Ovary (tissue), 9 donors: Measurements from ENCODE around the gene FAM13A. TPM values are rescaled to one million over a fixed set of nuclear protein-coding genes. Genes with fewer than 3 reads are reported as not detected.

Experiments used
- DNase-seq, 5 donors: peaks; one replicate each; pipeline ENCODE4 v3.0.0-alpha.2; 2019 to 2020
- H3K27ac ChIP-seq, 2 donors: fragments of 200-600 bp; one replicate each; pipeline versions ENCODE4 v1.5.1 to v1.8.0; 2019 to 2022
- H3K27me3 ChIP-seq: fragments of 200-600 bp; one replicate; pipeline ENCODE4 v1.8.0; 2022
- H3K36me3 ChIP-seq: fragments of 200-600 bp; sonication (generic); one replicate; pipeline ENCODE4 v1.5.1; 2019
- H3K4me1 ChIP-seq: one replicate; pipeline ENCODE4 v1.8.1; 2013; ENCODE audit warnings: mild to moderate bottlenecking, moderate library complexity; ENCODE audit not compliant: insufficient read depth
- H3K4me3 ChIP-seq: fragments of 200-600 bp; sonication (generic); one replicate; pipeline ENCODE4 v1.5.1; 2017
- H3K9me3 ChIP-seq, 2 donors: fragments of 200-600 bp in 1 of 2; sonication (generic) in 1 of 2; one replicate each; pipeline versions ENCODE4 v1.5.1 to v1.8.1; 2013 to 2019; ENCODE audit warnings: mild to moderate bottlenecking in 1 of 2, moderate library complexity in 1 of 2
- EP300 ChIP-seq: sonication (generic); formaldehyde crosslinking; IDR thresholded peaks from one replicate; pipeline ENCODE4 v1.6.1; 2017; ENCODE audit warnings: antibody characterized with exemption
- POLR2A ChIP-seq: fragments of 450-650 bp; IDR thresholded peaks from one replicate; pipeline ENCODE4 v1.6.1; 2017; ENCODE audit warnings: antibody characterized with exemption, mild to moderate bottlenecking, moderate library complexity
- WGBS, 3 donors: extraction: QIAGEN DNeasy Blood & Tissue Kit in 1 of 3; methylation state at CpG; one replicate each; pipeline versions ENCODE4 v1.1.5 to v1.1.7; 2013 to 2017; 5-methylcytosine and 5-hydroxymethylcytosine counted together
- intact Hi-C, 4 donors: fragments of 100-400 bp; cut with DNase I; formaldehyde crosslinking; loops; one replicate each; pipeline versions ENCODE4 v1.11.0 to v1.15.1; 2022 to 2023
- polyA plus RNA-seq, 2 donors: library from polyadenylated mRNA; stranded (reverse); fragments of 200-250 nt in 1 of 2; fragments of 350-450 nt in 1 of 2; fragmentation: Illumina TruSeq in 1 of 2; extraction: RNeasy Lipid Tissue Mini Kit (QIAGEN cat#74804) in 1 of 2; gene quantifications; one replicate each; pipeline ENCODE4 v1.2.3, GENCODE V29; 2013 to 2014
- total RNA-seq, 7 donors: library from RNA; depleted of rRNA in 2 of 7; stranded (reverse); fragments of >200 nt in 2 of 7; fragmentation: NEBNext Ultra II Directional in 3 of 7; extraction: Animal tissue kit (Norgen Biotek cat#: 25700) in 3 of 7; gene quantifications; one replicate each; pipeline versions ENCODE4 v1.1.0 to v1.2.4, GENCODE V29; 2016 to 2023
- TF ChIP-seq, protein P1 (sequence below), 3 donors: fragments of 450-650 bp in 2 of 3; fragments of 200-600 bp in 1 of 3; IDR thresholded peaks; one replicate each; pipeline versions ENCODE4 v1.5.1 to v1.8.0; 2016 to 2022; ENCODE audit warnings: antibody characterized with exemption in 3 of 3, mild to moderate bottlenecking in 1 of 3
- donor health status: DM: no; HTN: no; CAD: no; lungs with moderate emphysema.
- donor health status: DM: no; HTN: no; CAD: no.
- donor health status: Bipolar disorder and iron deficiency.
- donor health status: DM: yes; HTN: yes; CAD: no.
- donor health status: DM: no; HTN: no; CAD: no.
- donor health status: DM: yes; HTN: yes; CAD: no.

Gene FAM13A
- total and polyA plus RNA-seq, 9 donors = 16.7 to 51.8 (median 38.0) TPM

DNA sequence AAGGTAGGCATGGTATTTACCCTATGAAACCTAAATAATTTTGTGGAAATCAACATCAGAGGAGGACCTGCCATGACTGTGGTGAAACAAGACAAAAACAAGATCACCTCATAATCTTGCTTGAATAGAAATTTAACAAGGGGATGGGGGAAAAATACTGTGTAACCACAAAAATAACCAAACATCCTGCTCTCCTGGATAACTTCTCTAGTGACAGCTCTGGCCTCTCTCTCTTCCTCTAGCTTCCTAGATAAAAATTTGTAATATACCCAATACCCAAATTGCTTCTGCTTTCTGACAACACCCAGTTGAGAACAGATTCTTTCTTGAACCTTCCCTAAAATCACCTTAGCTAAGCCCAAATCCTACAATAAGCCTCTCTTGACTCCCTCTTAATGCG, 42.5 kb upstream of the FAM13A start:
- Histone ChIP-seq H3K36me3 (no peaks in the 10 kb centered on the region), H3K9me3 (no peaks in the 10 kb centered on the region), H3K4me3 (no peak overlapping the region), H3K4me1 (no peaks in the 10 kb centered on the region), H3K27me3 (no peaks in the 10 kb centered on the region), H3K27ac (no peak overlapping the region)
- intact Hi-C loops = no loop called here
- DNase-seq = no peak
- 96 to 98% (median 97%) methylated on average over 1 of the region's 1 CpG for WGBS, 3 donors
- TF ChIP-seq EP300 (no peak), POLR2A (no peak)
- TF ChIP-seq, protein P1, sequence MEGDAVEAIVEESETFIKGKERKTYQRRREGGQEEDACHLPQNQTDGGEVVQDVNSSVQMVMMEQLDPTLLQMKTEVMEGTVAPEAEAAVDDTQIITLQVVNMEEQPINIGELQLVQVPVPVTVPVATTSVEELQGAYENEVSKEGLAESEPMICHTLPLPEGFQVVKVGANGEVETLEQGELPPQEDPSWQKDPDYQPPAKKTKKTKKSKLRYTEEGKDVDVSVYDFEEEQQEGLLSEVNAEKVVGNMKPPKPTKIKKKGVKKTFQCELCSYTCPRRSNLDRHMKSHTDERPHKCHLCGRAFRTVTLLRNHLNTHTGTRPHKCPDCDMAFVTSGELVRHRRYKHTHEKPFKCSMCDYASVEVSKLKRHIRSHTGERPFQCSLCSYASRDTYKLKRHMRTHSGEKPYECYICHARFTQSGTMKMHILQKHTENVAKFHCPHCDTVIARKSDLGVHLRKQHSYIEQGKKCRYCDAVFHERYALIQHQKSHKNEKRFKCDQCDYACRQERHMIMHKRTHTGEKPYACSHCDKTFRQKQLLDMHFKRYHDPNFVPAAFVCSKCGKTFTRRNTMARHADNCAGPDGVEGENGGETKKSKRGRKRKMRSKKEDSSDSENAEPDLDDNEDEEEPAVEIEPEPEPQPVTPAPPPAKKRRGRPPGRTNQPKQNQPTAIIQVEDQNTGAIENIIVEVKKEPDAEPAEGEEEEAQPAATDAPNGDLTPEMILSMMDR (IDR thresholded peaks at IDR 0.05) = no peak

- WGBS, 3 donors = 78 to 89% (median 82%) methylated on average over 2 of the region's 2 CpGs
- H3K27me3 ChIP-seq = no peaks in the 10 kb centered on the region
- H3K4me3 ChIP-seq = no peak overlapping the region
- H3K36me3 ChIP-seq = no peaks in the 10 kb centered on the region
- intact Hi-C loops = no loop called here
- H3K27ac ChIP-seq = no peak overlapping the region
- no peak for TF ChIP-seq EP300
- TF ChIP-seq POLR2A = no peak
- TF ChIP-seq, protein P1 (IDR thresholded peaks at IDR 0.05) = no peak
- no peaks in the 10 kb centered on the region for H3K4me1 ChIP-seq
- H3K9me3 ChIP-seq = no peaks in the 10 kb centered on the region
- no peak for DNase-seq
Observed at GRCh38 chr4:89099034-89099433, 42.0 kb upstream of the FAM13A start.

DNA sequence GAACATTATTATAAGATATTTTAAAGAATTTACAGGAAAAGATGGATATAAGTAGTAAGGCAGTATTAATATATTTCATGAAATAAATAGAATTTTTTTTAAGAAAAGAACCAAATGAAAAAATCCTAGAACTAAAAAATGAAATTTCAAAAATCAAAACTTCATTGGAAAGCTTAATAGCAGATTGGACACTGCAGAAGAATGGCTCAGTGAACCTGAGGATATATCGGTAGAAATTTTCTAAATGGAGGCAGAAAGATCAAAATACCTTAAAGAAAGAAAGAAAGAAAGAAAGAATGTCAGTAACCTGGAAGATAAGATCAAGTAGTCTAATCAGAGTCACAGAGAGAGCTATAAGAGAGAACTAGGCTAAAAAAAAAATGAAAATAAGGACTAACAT, 21.3 kb upstream of the FAM13A start:
- DNase-seq = no peak
- TF ChIP-seq EP300 (no peak), POLR2A (no peak)
- TF ChIP-seq, protein P1 (IDR thresholded peaks at IDR 0.05) = no peak
- Histone ChIP-seq H3K36me3 (no peaks in the 10 kb centered on the region), H3K9me3 (no peaks in the 10 kb centered on the region), H3K27ac (no peak overlapping the region), H3K27me3 (no peaks in the 10 kb centered on the region), H3K4me1 (no peaks in the 10 kb centered on the region), H3K4me3 (no peak overlapping the region)
- intact Hi-C loops = no loop called here
- 96 to 98% (median 98%) methylated on average over 1 of the region's 1 CpG for WGBS, 3 donors

DNA sequence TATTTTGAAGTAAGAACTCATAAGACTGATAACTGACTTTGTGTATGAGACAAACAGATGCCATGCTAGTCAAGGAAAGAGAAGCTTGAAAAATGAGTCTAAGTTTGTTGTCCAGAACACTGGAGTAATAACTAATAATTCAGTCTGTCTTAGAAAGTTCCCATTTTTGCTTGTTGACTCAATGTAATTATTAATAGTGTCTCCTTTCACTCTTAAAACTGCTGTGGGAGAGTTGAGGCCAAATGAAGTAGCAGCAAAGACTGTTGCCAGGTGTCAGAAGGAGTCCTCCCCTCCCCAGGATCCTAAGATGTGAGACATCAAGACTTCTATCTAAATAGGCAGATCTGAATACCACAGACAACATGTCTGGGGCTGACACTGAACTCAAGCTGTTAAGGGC, 20.8 kb upstream of the FAM13A start:
- DNase-seq = no peak
- TF ChIP-seq EP300 (no peak), POLR2A (no peak)
- TF ChIP-seq, protein P1 (IDR thresholded peaks at IDR 0.05) = no peak
- Histone ChIP-seq H3K27me3 (no peaks in the 10 kb centered on the region), H3K36me3 (no peaks in the 10 kb centered on the region), H3K4me1 (no peaks in the 10 kb centered on the region), H3K9me3 (no peaks in the 10 kb centered on the region), H3K27ac (no peak overlapping the region), H3K4me3 (no peak overlapping the region)
- intact Hi-C loops = no loop called here

DNA sequence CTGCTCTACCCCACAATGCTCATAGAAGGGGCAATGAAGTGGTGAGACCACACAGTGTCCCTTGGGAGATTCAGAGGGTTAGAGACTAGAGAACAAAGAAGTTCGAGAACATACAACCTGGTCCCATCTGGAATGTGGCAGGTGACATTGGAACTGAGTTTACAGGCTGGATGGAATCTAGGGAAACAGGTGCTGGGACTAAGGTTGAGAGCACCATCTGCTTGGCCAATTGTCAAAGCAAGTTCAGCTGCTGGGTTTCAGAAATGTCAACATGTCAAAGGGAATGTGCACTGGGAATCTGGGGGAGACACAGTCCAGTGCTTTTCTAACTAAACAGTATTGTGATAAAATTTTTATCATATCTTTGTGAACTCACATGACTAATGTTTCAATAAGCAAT, 15.9 kb upstream of the FAM13A start:
- Histone ChIP-seq H3K4me3 (no peak overlapping the region), H3K27me3 (no peaks in the 10 kb centered on the region), H3K9me3 (no peaks in the 10 kb centered on the region), H3K36me3 (no peaks in the 10 kb centered on the region), H3K27ac (no peak overlapping the region), H3K4me1 (no peaks in the 10 kb centered on the region)
- WGBS, 3 donors = 91 to 100% (median 96%) methylated on average over 1 of the region's 1 CpG
- intact Hi-C loops = no loop called here
- no peak for DNase-seq
- TF ChIP-seq EP300 = no peak
- no peak for TF ChIP-seq POLR2A
- TF ChIP-seq, protein P1 (IDR thresholded peaks at IDR 0.05) = no peak
